HepG2 (cell line): Measurements from ENCODE around the gene C4BPA. TPM values are rescaled to one million over a fixed set of nuclear protein-coding genes. Genes with fewer than 3 reads are reported as not detected.

Experiments
- AFF4 ChIP-seq: sonication (generic); formaldehyde crosslinking; IDR thresholded peaks from 2 replicates; pipeline ENCODE4 v1.4.0; 2020; ENCODE audit warnings: missing genetic modification reagents
- HOXA5 ChIP-seq: sonication (generic); formaldehyde crosslinking; IDR thresholded peaks from 2 replicates; pipeline ENCODE4 v1.4.0; 2020; ENCODE audit warnings: missing genetic modification reagents
- NR2F6 ChIP-seq, 2 experiments: IDR thresholded peaks; 2 replicates each; pipeline ENCODE4 v1.6.1; 2016; ENCODE audit warnings: antibody characterized with exemption in 1 of 2, mild to moderate bottlenecking in 1 of 2
- PLSCR1 ChIP-seq: sonication (generic); formaldehyde crosslinking; IDR thresholded peaks from 2 replicates; pipeline ENCODE4 v1.5.0; 2020; ENCODE audit warnings: missing genetic modification reagents, mild to moderate bottlenecking, borderline replicate concordance
- RBFOX2 ChIP-seq: fragments of 200-400 bp; formaldehyde crosslinking; IDR thresholded peaks from 2 replicates; pipeline ENCODE4 v1.6.1; 2017; ENCODE audit warnings: low read depth, mild to moderate bottlenecking, low read length
- RFXANK ChIP-seq: IDR thresholded peaks from 2 replicates; pipeline ENCODE4 v1.6.1; 2016
- SAP130 ChIP-seq: IDR thresholded peaks from 2 replicates; pipeline ENCODE4 v1.6.1; 2016; ENCODE audit warnings: low read depth
- STAT6 ChIP-seq: sonication (generic); formaldehyde crosslinking; IDR thresholded peaks from 2 replicates; pipeline ENCODE4 v1.4.0; 2020; ENCODE audit warnings: missing genetic modification reagents, mild to moderate bottlenecking, borderline replicate concordance
- ZMYM2 ChIP-seq: sonication (generic); formaldehyde crosslinking; IDR thresholded peaks from 2 replicates; pipeline ENCODE4 v1.8.0; 2022; ENCODE audit warnings: mild to moderate bottlenecking, missing genetic modification reagents
- ZNF142 ChIP-seq: sonication (generic); formaldehyde crosslinking; IDR thresholded peaks from 2 replicates; pipeline ENCODE4 v1.4.0; 2020; ENCODE audit warnings: missing genetic modification reagents
- ZNF20 ChIP-seq: sonication (generic); formaldehyde crosslinking; IDR thresholded peaks from 2 replicates; pipeline ENCODE4 v1.4.0; 2020; ENCODE audit warnings: mild to moderate bottlenecking, moderate library complexity, missing genetic modification reagents
- ZNF232 ChIP-seq: sonication (generic); formaldehyde crosslinking; IDR thresholded peaks from 2 replicates; pipeline ENCODE4 v1.4.0; 2020; ENCODE audit warnings: missing genetic modification reagents, borderline replicate concordance
- ZNF674 ChIP-seq: sonication (generic); formaldehyde crosslinking; IDR thresholded peaks from 2 replicates; pipeline ENCODE4 v1.5.0; 2020; ENCODE audit warnings: low read depth, mild to moderate bottlenecking, missing genetic modification reagents
- ZSCAN31 ChIP-seq: sonication (generic); formaldehyde crosslinking; IDR thresholded peaks from 2 replicates; pipeline ENCODE4 v1.5.0; 2020; ENCODE audit warnings: low read depth, mild to moderate bottlenecking, missing genetic modification reagents
- polyA plus RNA-seq, 8 experiments: library from polyadenylated mRNA; depleted of rRNA in 3 of 8; stranded (reverse) in 7 of 8; unstranded in 1 of 8; fragments of >200 nt; fragmentation: Illumina TruSeq in 4 of 8; extraction: Trizol in 4 of 8; gene quantifications; 2 replicates each; pipeline versions ENCODE4 v1.2.1 to v1.2.3, GENCODE V29; 2011 to 2016; ENCODE audit warnings: low read depth in 4 of 8, missing spikeins in 1 of 8, mixed read lengths in 1 of 8; ENCODE audit not compliant: insufficient read depth in 1 of 8
- total RNA-seq, 5 experiments: library from RNA; depleted of rRNA; stranded (reverse); fragments of >200 nt; fragmentation: Illumina TruSeq; extraction: Trizol; gene quantifications; 2 replicates each; pipeline ENCODE4 v1.2.3, GENCODE V29; 2016; ENCODE audit warnings: low read depth in 1 of 5

C4BPA gene
- total and polyA plus RNA-seq, 2 of the 13 experiments (the other 11 are each of a cell fraction or from before 2014, with no cell fraction given): 32.1 to 60.1 TPM

- TF ChIP-seq ZMYM2 (CRISPR knock-in tag) (peak; percentile 42; the same call in 1 of the 2 replicates), SAP130 (CRISPR knock-in tag) (peak; percentile 34), ZNF232 (CRISPR knock-in tag) (0 out of 2 replicates have a peak, but pooled peaks have one; percentile 33), HOXA5 (CRISPR knock-in tag) (peak; percentile 26; the same call in 1 of the 2 replicates), ZNF20 (CRISPR knock-in tag) (0 out of 2 replicates have a peak, but pooled peaks have one; percentile 56), PLSCR1 (no peak), NR2F6 (IDR thresholded peaks at IDR 0.05) (0 out of 2 replicates have a peak, but pooled peaks have one; percentile 9), NR2F6 (CRISPR knock-in tag; IDR thresholded peaks at IDR 0.05) (no peak), AFF4 (CRISPR knock-in tag) (0 out of 2 replicates have a peak, but pooled peaks have one; percentile 42), ZSCAN31 (CRISPR knock-in tag) (0 out of 2 replicates have a peak, but pooled peaks have one; percentile 15), RFXANK (CRISPR knock-in tag) (0 out of 2 replicates have a peak, but pooled peaks have one; percentile 6), ZNF142 (CRISPR knock-in tag) (0 out of 2 replicates have a peak, but pooled peaks have one; percentile 32), RBFOX2 (peak; percentile 47), STAT6 (CRISPR knock-in tag) (0 out of 2 replicates have a peak, but pooled peaks have one; percentile 37), ZNF674 (CRISPR knock-in tag) (no peak)
Observed at GRCh38 chr1:207089627-207090355, 14.2 kb upstream of the C4BPA start (continued).
